H1 (cell line): ENCODE measurements around the gene YBX2. TPM values are rescaled to one million over a fixed set of nuclear protein-coding genes. Genes with fewer than 3 reads are reported as not detected.

ENCODE experiments used
- ASH2L ChIP-seq: fragments of 200-600, 300-600 bp; sonication (generic); IDR thresholded peaks from one replicate; pipeline ENCODE4 v1.7.1; 2017; ENCODE audit warnings: low read length
- CBX8 ChIP-seq: fragments of 300-800, 300-1000 bp; sonication (generic); IDR thresholded peaks from 2 replicates; pipeline ENCODE4 v1.7.1; 2016; ENCODE audit warnings: low read depth, low read length, borderline replicate concordance
- CHD1 ChIP-seq: IDR thresholded peaks from 2 replicates; pipeline ENCODE4 v1.6.1; 2012; ENCODE audit warnings: low read depth, low read length, improper control_type of control experiment
- CHD2 ChIP-seq: IDR thresholded peaks from 2 replicates; pipeline ENCODE4 v1.6.1; 2012; ENCODE audit warnings: low read length, improper control_type of control experiment
- CREB1 ChIP-seq: IDR thresholded peaks from 2 replicates; pipeline ENCODE4 v1.6.1; 2012; ENCODE audit warnings: inconsistent platforms
- FOSL1 ChIP-seq: IDR thresholded peaks from 2 replicates; pipeline ENCODE4 v1.6.1; 2011; ENCODE audit warnings: mild to moderate bottlenecking, low read depth, low read length, moderate library complexity; ENCODE audit not compliant: insufficient read depth
- GABPA ChIP-seq: IDR thresholded peaks from 2 replicates; pipeline ENCODE4 v1.6.1; 2011; ENCODE audit warnings: mild to moderate bottlenecking, low read length, moderate library complexity, borderline replicate concordance; ENCODE audit not compliant: insufficient read depth
- HDAC6 ChIP-seq: IDR thresholded peaks from one replicate; pipeline ENCODE4 v1.7.1; 2012; ENCODE audit warnings: low read depth, mild to moderate bottlenecking, inconsistent platforms, low read length, moderate library complexity
- JUND ChIP-seq: IDR thresholded peaks from 2 replicates; pipeline ENCODE4 v1.6.1; 2011; ENCODE audit warnings: mild to moderate bottlenecking, improper control_type of control experiment, low read length
- MAX ChIP-seq: IDR thresholded peaks from 2 replicates; pipeline ENCODE4 v1.6.1; 2012; ENCODE audit warnings: inconsistent platforms
- PHF8 ChIP-seq: fragments of 200-600 bp; sonication (generic); conservative IDR thresholded peaks from 2 replicates; pipeline ENCODE4 v1.7.1; 2012; ENCODE audit warnings: low read depth, mild to moderate bottlenecking, inconsistent platforms, low read length, moderate library complexity
- RBBP5 ChIP-seq: IDR thresholded peaks from 2 replicates; pipeline ENCODE4 v1.7.1; 2012; ENCODE audit warnings: low read depth, mild to moderate bottlenecking, inconsistent platforms, low read length, moderate library complexity, borderline replicate concordance
- RFX5 ChIP-seq: IDR thresholded peaks from 2 replicates; pipeline ENCODE4 v1.6.1; 2011; ENCODE audit warnings: low read depth, low read length, improper control_type of control experiment, borderline replicate concordance
- RNF2 ChIP-seq: fragments of 200-900, 300-1000 bp; sonication (generic); IDR thresholded peaks from 2 replicates; pipeline ENCODE4 v1.7.1; 2016; ENCODE audit warnings: borderline replicate concordance, low read depth, mild to moderate bottlenecking, antibody characterized with exemption, low read length; ENCODE audit not compliant: poor library complexity, severe bottlenecking; ENCODE audit errors: missing control alignments
- RXRA ChIP-seq: IDR thresholded peaks from 2 replicates; pipeline ENCODE4 v1.6.1; 2011; ENCODE audit warnings: low read depth, mild to moderate bottlenecking, low read length, moderate library complexity; ENCODE audit not compliant: insufficient read depth
- SAP30 ChIP-seq: fragments of 300-600 bp; sonication (generic); IDR thresholded peaks from 2 replicates; pipeline ENCODE4 v1.7.1; 2012; ENCODE audit warnings: low read length, moderate library complexity, mild to moderate bottlenecking, inconsistent platforms; ENCODE audit not compliant: insufficient read depth, insufficient replicate concordance
- SIN3A ChIP-seq, 2 experiments: IDR thresholded peaks in 1 of 2; conservative IDR thresholded peaks in 1 of 2; 2 replicates each; pipeline ENCODE4 v1.6.1; 2011 to 2012; ENCODE audit warnings: low read length in 2 of 2, improper control_type of control experiment in 1 of 2, low read depth in 1 of 2, mild to moderate bottlenecking in 1 of 2
- SP2 ChIP-seq: IDR thresholded peaks from 2 replicates; pipeline ENCODE4 v1.6.1; 2012; ENCODE audit warnings: mild to moderate bottlenecking, low read length, inconsistent platforms
- SP4 ChIP-seq: IDR thresholded peaks from 2 replicates; pipeline ENCODE4 v1.6.1; 2012; ENCODE audit warnings: low read length, inconsistent platforms
- SRF ChIP-seq: IDR thresholded peaks from 2 replicates; pipeline ENCODE4 v1.6.1; 2011; ENCODE audit warnings: mild to moderate bottlenecking, low read depth, low read length, moderate library complexity
- TAF7 ChIP-seq: optimal IDR thresholded peaks from 2 replicates; pipeline ENCODE3; 2011; ENCODE audit warnings: low read depth, mild to moderate bottlenecking, inconsistent platforms, low read length, moderate library complexity, borderline replicate concordance
- TCF12 ChIP-seq: IDR thresholded peaks from 2 replicates; pipeline ENCODE4 v1.6.1; 2011; ENCODE audit warnings: low read depth, mild to moderate bottlenecking, low read length
- ZNF274 ChIP-seq: IDR thresholded peaks from 2 replicates; pipeline ENCODE4 v1.7.0; 2012; ENCODE audit warnings: low read length, borderline replicate concordance; ENCODE audit errors: extremely low read depth
- polyA plus RNA-seq, 7 experiments: library from polyadenylated mRNA; depleted of rRNA in 3 of 7; stranded (reverse) in 5 of 7; unstranded in 2 of 7; fragments of >200 nt in 5 of 7; fragments of 200-250 nt in 2 of 7; gene quantifications; 1 replicate in 5 of 7; 2 replicates in 1 of 7; 4 replicates in 1 of 7; pipeline versions ENCODE4 v1.2.1 to v1.2.3, GENCODE V29; 2011 to 2013; ENCODE audit warnings: missing spikeins in 2 of 7, mixed read lengths in 2 of 7
- total RNA-seq: library from RNA; stranded (reverse); fragmentation: NEBNext Ultra II Directional; extraction: Animal tissue kit (Norgen Biotek cat#: 25700); gene quantifications from 2 replicates; pipeline ENCODE4 v1.2.1, GENCODE V29; 2021

YBX2 gene
- total and polyA plus RNA-seq, 2 of the 8 experiments (the other 6 are each of a cell fraction or from before 2014, with no cell fraction given) = 19.2 to 30.5 TPM

- peak; percentile 95 for TF ChIP-seq ASH2L
- peak; percentile 92 for TF ChIP-seq JUND
- TF ChIP-seq PHF8 = peak; percentile 70
- TF ChIP-seq SP2 = no peak
- TF ChIP-seq RNF2 = no peak
- no peak for TF ChIP-seq TCF12
- TF ChIP-seq FOSL1 = no peak
- TF ChIP-seq SRF = 0 out of 2 replicates have a peak, but pooled peaks have one; percentile 3
- peak; percentile 84; the same call in 1 of the 2 replicates for TF ChIP-seq SP4
- no peak for TF ChIP-seq RXRA
- peak; percentile 11 for TF ChIP-seq SAP30
- peak; percentile 77 for TF ChIP-seq TAF7
- peak; percentile 67 to 89; a peak in 1 of 4 replicates for TF ChIP-seq SIN3A (conservative IDR thresholded peaks at IDR 0.05 in 1 of 2, IDR thresholded peaks at IDR 0.05 in 1 of 2; ENCODE audit: low read depth in 1 of 2, low read length in 2 of 2)
- peak; percentile 77 for TF ChIP-seq MAX
- no peak for TF ChIP-seq HDAC6
- peak; percentile 97 for TF ChIP-seq CREB1
- TF ChIP-seq CHD1 = no peak
- no peak for TF ChIP-seq CBX8
- no peak for TF ChIP-seq RFX5
- TF ChIP-seq CHD2 = 0 out of 2 replicates have a peak, but pooled peaks have one; percentile 5
- TF ChIP-seq ZNF274 = no peak
- TF ChIP-seq GABPA = no peak
- peak; percentile 62; the same call in 1 of the 2 replicates for TF ChIP-seq RBBP5
Measured at GRCh38 chr17:7252176-7253043, 42.0 kb downstream of the YBX2 start, which contains the start of gene ELP5 (continued).
